K562 (cell line): ENCODE measurements around the gene PGA3. TPM values are rescaled to one million over a fixed set of nuclear protein-coding genes. Genes with fewer than 3 reads are reported as not detected.

ENCODE experiments used
- polyA plus RNA-seq, 8 experiments: library from polyadenylated mRNA; depleted of rRNA in 4 of 8; stranded (reverse) in 5 of 8; unstranded in 3 of 8; fragments of >200 nt; fragmentation: Nextera tagmentation in 2 of 8; fragmentation: Illumina TruSeq in 1 of 8; extraction: Ambion mirVana in 2 of 8; extraction: Trizol in 1 of 8; gene quantifications; 2 replicates each; pipeline versions ENCODE4 v1.2.1 to v1.2.3, GENCODE V29; 2011 to 2014; ENCODE audit warnings: inconsistent platforms in 1 of 8, missing spikeins in 1 of 8
- total RNA-seq, 7 experiments: library from RNA; depleted of rRNA in 6 of 7; stranded (reverse); fragments of >200 nt in 6 of 7; fragmentation: Illumina TruSeq in 2 of 7; extraction: Trizol in 2 of 7; gene quantifications; 2 replicates each; pipeline versions ENCODE4 v1.2.1 to v1.2.3, GENCODE V29; 2011 to 2021; ENCODE audit warnings: low replicate concordance in 1 of 7

The PGA3 gene
- total and polyA plus RNA-seq, 9 of the 15 experiments (the other 6 are each of a cell fraction or from before 2014, with no cell fraction given): 0.15 to 0.18 (median 0.18) TPM; not detected in 6

Other genes with a start within 250 kb of the PGA3 start
Only the 7 nearest of the 13 such genes appear.
- gene CD5, start 101.0 kb upstream of the PGA3 start, total RNA-seq (2014; rRNA removed): not detected in 2 replicates
- not detected in 2 replicates for gene CD5, start 101.0 kb upstream of the PGA3 start, total RNA-seq (2014; rRNA removed; fragmentation: Illumina TruSeq; extraction: Trizol)
- gene CD5, start 101.0 kb upstream of the PGA3 start, total RNA-seq (2015; rRNA removed; fragmentation: Illumina TruSeq; extraction: Trizol): not detected in 2 replicates
- gene CD5, start 101.0 kb upstream of the PGA3 start, total RNA-seq (2021): 0.35 and 0.40 TPM in 2 replicates
- not detected in 2 replicates for gene CD5, start 101.0 kb upstream of the PGA3 start, polyA plus RNA-seq (2011; rRNA removed)
- not detected in 2 replicates for gene CD5, start 101.0 kb upstream of the PGA3 start, polyA plus RNA-seq (2014; fragmentation: Illumina TruSeq; extraction: Trizol)
- gene CD5, start 101.0 kb upstream of the PGA3 start, polyA plus RNA-seq (2014; fragmentation: Nextera tagmentation; extraction: Ambion mirVana): not detected
- not detected in 2 replicates for gene CD5, start 101.0 kb upstream of the PGA3 start, polyA plus RNA-seq (2014; rRNA removed)
- 12.4 and 17.3 TPM in 2 replicates for gene VPS37C, start 42.1 kb upstream of the PGA3 start, total RNA-seq (2014; rRNA removed)
- 6.7 and 7.1 TPM in 2 replicates for gene VPS37C, start 42.1 kb upstream of the PGA3 start, total RNA-seq (2014; rRNA removed; fragmentation: Illumina TruSeq; extraction: Trizol)
- 10.7 and 10.8 TPM in 2 replicates for gene VPS37C, start 42.1 kb upstream of the PGA3 start, total RNA-seq (2015; rRNA removed; fragmentation: Illumina TruSeq; extraction: Trizol)
- gene VPS37C, start 42.1 kb upstream of the PGA3 start, total RNA-seq (2021): 23.9 and 29.8 TPM in 2 replicates
- 11.5 and 15.1 TPM in 2 replicates for gene VPS37C, start 42.1 kb upstream of the PGA3 start, polyA plus RNA-seq (2011; rRNA removed)
- gene VPS37C, start 42.1 kb upstream of the PGA3 start, polyA plus RNA-seq (2014; fragmentation: Illumina TruSeq; extraction: Trizol): 12.8 and 17.1 TPM in 2 replicates
- gene VPS37C, start 42.1 kb upstream of the PGA3 start, polyA plus RNA-seq (2014; fragmentation: Nextera tagmentation; extraction: Ambion mirVana): under 1 TPM; 0.62 to 0.96 TPM
- gene VPS37C, start 42.1 kb upstream of the PGA3 start, polyA plus RNA-seq (2014; rRNA removed): 16.4 and 18.2 TPM in 2 replicates
- gene PGA4, start 18.8 kb downstream of the PGA3 start, total RNA-seq (2014; rRNA removed): not detected in 2 replicates
- not detected in 2 replicates for gene PGA4, start 18.8 kb downstream of the PGA3 start, total RNA-seq (2014; rRNA removed; fragmentation: Illumina TruSeq; extraction: Trizol)
- not detected in 2 replicates for gene PGA4, start 18.8 kb downstream of the PGA3 start, total RNA-seq (2015; rRNA removed; fragmentation: Illumina TruSeq; extraction: Trizol)
- gene PGA4, start 18.8 kb downstream of the PGA3 start, total RNA-seq (2021): not detected in 2 replicates
- gene PGA4, start 18.8 kb downstream of the PGA3 start, polyA plus RNA-seq (2011; rRNA removed): not detected in 2 replicates
- gene PGA4, start 18.8 kb downstream of the PGA3 start, polyA plus RNA-seq (2014; fragmentation: Illumina TruSeq; extraction: Trizol): not detected in 2 replicates
- gene PGA4, start 18.8 kb downstream of the PGA3 start, polyA plus RNA-seq (2014; fragmentation: Nextera tagmentation; extraction: Ambion mirVana): not detected
- not detected in 2 replicates for gene PGA4, start 18.8 kb downstream of the PGA3 start, polyA plus RNA-seq (2014; rRNA removed)
- not detected in 2 replicates for gene PGA5, start 37.7 kb downstream of the PGA3 start, total RNA-seq (2014; rRNA removed)
- not detected in 2 replicates for gene PGA5, start 37.7 kb downstream of the PGA3 start, total RNA-seq (2014; rRNA removed; fragmentation: Illumina TruSeq; extraction: Trizol)
- gene PGA5, start 37.7 kb downstream of the PGA3 start, total RNA-seq (2015; rRNA removed; fragmentation: Illumina TruSeq; extraction: Trizol): not detected in 2 replicates
- gene PGA5, start 37.7 kb downstream of the PGA3 start, total RNA-seq (2021): not detected in 2 replicates
- not detected in 2 replicates for gene PGA5, start 37.7 kb downstream of the PGA3 start, polyA plus RNA-seq (2011; rRNA removed)
- gene PGA5, start 37.7 kb downstream of the PGA3 start, polyA plus RNA-seq (2014; fragmentation: Illumina TruSeq; extraction: Trizol): not detected in 2 replicates
- gene PGA5, start 37.7 kb downstream of the PGA3 start, polyA plus RNA-seq (2014; fragmentation: Nextera tagmentation; extraction: Ambion mirVana): not detected
- not detected in 2 replicates for gene PGA5, start 37.7 kb downstream of the PGA3 start, polyA plus RNA-seq (2014; rRNA removed)
- 0.32 and 0.41 TPM in 2 replicates for gene VWCE, start 91.8 kb downstream of the PGA3 start, total RNA-seq (2014; rRNA removed)
- gene VWCE, start 91.8 kb downstream of the PGA3 start, total RNA-seq (2014; rRNA removed; fragmentation: Illumina TruSeq; extraction: Trizol): 0.26 and 0.36 TPM in 2 replicates
- 0.38 and 0.65 TPM in 2 replicates for gene VWCE, start 91.8 kb downstream of the PGA3 start, total RNA-seq (2015; rRNA removed; fragmentation: Illumina TruSeq; extraction: Trizol)
- 0.74 and 1.1 TPM in 2 replicates for gene VWCE, start 91.8 kb downstream of the PGA3 start, total RNA-seq (2021)
- gene VWCE, start 91.8 kb downstream of the PGA3 start, polyA plus RNA-seq (2011; rRNA removed): 0.60 and 0.89 TPM in 2 replicates
- gene VWCE, start 91.8 kb downstream of the PGA3 start, polyA plus RNA-seq (2014; fragmentation: Illumina TruSeq; extraction: Trizol): 0.48 and 0.67 TPM in 2 replicates
- gene VWCE, start 91.8 kb downstream of the PGA3 start, polyA plus RNA-seq (2014; fragmentation: Nextera tagmentation; extraction: Ambion mirVana): under 1 TPM in 1 of 2 experiments, not detected in 1; 0.06 TPM
- gene VWCE, start 91.8 kb downstream of the PGA3 start, polyA plus RNA-seq (2014; rRNA removed): 0.86 and 1.6 TPM in 2 replicates
- gene DDB1, start 129.6 kb downstream of the PGA3 start, total RNA-seq (2014; rRNA removed): 273 and 325 TPM in 2 replicates
- 237 and 239 TPM in 2 replicates for gene DDB1, start 129.6 kb downstream of the PGA3 start, total RNA-seq (2014; rRNA removed; fragmentation: Illumina TruSeq; extraction: Trizol)
- 250 and 251 TPM in 2 replicates for gene DDB1, start 129.6 kb downstream of the PGA3 start, total RNA-seq (2015; rRNA removed; fragmentation: Illumina TruSeq; extraction: Trizol)
- gene DDB1, start 129.6 kb downstream of the PGA3 start, total RNA-seq (2021): 307 and 322 TPM in 2 replicates
- gene DDB1, start 129.6 kb downstream of the PGA3 start, polyA plus RNA-seq (2011; rRNA removed): 290 and 343 TPM in 2 replicates
- gene DDB1, start 129.6 kb downstream of the PGA3 start, polyA plus RNA-seq (2014; fragmentation: Illumina TruSeq; extraction: Trizol): 259 and 266 TPM in 2 replicates
- 100 to 1,000 TPM; 172 to 361 TPM for gene DDB1, start 129.6 kb downstream of the PGA3 start, polyA plus RNA-seq (2014; fragmentation: Nextera tagmentation; extraction: Ambion mirVana)
- 201 and 224 TPM in 2 replicates for gene DDB1, start 129.6 kb downstream of the PGA3 start, polyA plus RNA-seq (2014; rRNA removed)
- gene TKFC, start 129.7 kb downstream of the PGA3 start, total RNA-seq (2014; rRNA removed): 28.5 and 35.2 TPM in 2 replicates
- 12.0 and 13.9 TPM in 2 replicates for gene TKFC, start 129.7 kb downstream of the PGA3 start, total RNA-seq (2014; rRNA removed; fragmentation: Illumina TruSeq; extraction: Trizol)
- gene TKFC, start 129.7 kb downstream of the PGA3 start, total RNA-seq (2015; rRNA removed; fragmentation: Illumina TruSeq; extraction: Trizol): 19.3 and 21.7 TPM in 2 replicates
- gene TKFC, start 129.7 kb downstream of the PGA3 start, total RNA-seq (2021): 53.6 and 61.7 TPM in 2 replicates
- 30.8 and 58.0 TPM in 2 replicates for gene TKFC, start 129.7 kb downstream of the PGA3 start, polyA plus RNA-seq (2011; rRNA removed)
- gene TKFC, start 129.7 kb downstream of the PGA3 start, polyA plus RNA-seq (2014; fragmentation: Illumina TruSeq; extraction: Trizol): 34.0 and 36.6 TPM in 2 replicates
- gene TKFC, start 129.7 kb downstream of the PGA3 start, polyA plus RNA-seq (2014; fragmentation: Nextera tagmentation; extraction: Ambion mirVana): 1 to 10 TPM; 2.0 to 2.3 TPM
- gene TKFC, start 129.7 kb downstream of the PGA3 start, polyA plus RNA-seq (2014; rRNA removed): 45.6 and 52.6 TPM in 2 replicates